ENCODE measurements around the gene ERAP2.
"Not testable (repeated sequence)": the region's sequence is repeated elsewhere in the genome, so short reads cannot be mapped to it uniquely, and the experiment has no call there.

The ERAP2 gene, protein sequence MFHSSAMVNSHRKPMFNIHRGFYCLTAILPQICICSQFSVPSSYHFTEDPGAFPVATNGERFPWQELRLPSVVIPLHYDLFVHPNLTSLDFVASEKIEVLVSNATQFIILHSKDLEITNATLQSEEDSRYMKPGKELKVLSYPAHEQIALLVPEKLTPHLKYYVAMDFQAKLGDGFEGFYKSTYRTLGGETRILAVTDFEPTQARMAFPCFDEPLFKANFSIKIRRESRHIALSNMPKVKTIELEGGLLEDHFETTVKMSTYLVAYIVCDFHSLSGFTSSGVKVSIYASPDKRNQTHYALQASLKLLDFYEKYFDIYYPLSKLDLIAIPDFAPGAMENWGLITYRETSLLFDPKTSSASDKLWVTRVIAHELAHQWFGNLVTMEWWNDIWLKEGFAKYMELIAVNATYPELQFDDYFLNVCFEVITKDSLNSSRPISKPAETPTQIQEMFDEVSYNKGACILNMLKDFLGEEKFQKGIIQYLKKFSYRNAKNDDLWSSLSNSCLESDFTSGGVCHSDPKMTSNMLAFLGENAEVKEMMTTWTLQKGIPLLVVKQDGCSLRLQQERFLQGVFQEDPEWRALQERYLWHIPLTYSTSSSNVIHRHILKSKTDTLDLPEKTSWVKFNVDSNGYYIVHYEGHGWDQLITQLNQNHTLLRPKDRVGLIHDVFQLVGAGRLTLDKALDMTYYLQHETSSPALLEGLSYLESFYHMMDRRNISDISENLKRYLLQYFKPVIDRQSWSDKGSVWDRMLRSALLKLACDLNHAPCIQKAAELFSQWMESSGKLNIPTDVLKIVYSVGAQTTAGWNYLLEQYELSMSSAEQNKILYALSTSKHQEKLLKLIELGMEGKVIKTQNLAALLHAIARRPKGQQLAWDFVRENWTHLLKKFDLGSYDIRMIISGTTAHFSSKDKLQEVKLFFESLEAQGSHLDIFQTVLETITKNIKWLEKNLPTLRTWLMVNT

DNA sequence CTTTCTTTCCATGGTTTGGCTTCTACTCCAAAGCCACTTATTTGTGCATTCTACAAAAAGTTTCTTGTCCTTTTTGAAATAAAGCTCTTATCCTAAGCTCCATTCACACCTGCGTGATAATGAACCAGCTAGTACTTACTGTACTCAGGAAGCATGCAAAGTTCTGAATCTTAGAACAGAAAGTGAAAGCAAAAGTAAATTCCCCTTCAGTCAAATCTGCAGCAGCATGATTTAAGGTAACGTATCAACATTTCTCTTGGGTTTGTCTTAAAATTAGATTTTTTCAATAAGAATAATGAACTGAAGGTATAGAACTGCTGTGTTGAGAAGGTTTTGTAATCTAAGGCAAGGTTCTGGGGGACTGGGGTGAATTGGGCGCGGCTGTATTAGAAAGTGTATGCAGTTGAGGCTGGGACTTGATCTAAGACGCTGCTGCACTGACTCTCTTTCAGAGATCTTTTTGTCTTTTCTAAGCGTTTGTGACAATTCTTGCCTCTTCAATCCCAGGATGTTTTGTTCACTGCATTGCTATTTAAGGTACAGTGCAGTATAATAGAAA lies at the start of gene ERAP2:
Gene ERAP2 (plus strand): TSS at position 209 of the 559 bp plus-strand sequence. CDS start 3,186 bp downstream, outside the sequence.
- peak; percentile 25 for DNase-seq (ENCODE audit: low read depth)

DNA sequence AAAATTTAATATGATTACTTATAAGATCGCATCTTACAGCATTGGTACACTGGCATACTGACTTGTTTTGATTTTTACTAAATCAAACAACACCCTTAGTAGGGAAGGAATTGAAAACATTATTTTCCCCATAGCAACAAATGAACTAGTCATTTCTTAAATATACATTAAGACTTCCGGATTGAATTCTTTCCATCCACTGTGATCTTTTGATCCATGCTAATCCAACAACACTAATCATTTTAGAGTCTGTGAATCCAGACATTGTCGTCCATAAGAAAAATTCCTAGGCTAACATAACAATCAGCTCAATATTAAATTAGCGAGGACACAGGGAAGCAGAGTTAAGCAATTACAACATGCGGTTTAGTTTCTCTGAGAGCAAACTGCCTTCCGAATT lies 47.0 kb upstream of the ERAP2 start:
- DNase-seq (ENCODE audit: low read depth), result no peak

DNA sequence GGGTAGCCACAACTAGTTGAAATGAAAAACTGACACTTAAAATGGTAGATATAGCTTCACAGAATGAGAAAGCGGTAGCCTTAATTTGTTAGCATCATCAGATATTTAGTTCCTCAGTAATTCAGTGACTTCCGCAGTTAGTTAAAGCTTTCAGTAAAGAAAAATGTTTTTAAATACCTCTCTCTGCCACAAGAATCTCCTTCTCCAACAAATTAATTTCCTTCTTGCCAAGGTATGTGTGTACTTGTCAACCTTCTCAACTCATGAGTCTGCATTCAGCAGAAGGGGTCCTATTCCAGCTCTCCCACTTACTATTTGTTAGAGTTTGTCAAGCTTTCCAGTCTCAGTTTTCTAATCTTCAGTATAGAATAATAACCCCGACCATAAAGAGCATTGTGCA lies 42.3 kb upstream of the ERAP2 start:
- DNase-seq (ENCODE audit: low read depth), result no peak

DNA sequence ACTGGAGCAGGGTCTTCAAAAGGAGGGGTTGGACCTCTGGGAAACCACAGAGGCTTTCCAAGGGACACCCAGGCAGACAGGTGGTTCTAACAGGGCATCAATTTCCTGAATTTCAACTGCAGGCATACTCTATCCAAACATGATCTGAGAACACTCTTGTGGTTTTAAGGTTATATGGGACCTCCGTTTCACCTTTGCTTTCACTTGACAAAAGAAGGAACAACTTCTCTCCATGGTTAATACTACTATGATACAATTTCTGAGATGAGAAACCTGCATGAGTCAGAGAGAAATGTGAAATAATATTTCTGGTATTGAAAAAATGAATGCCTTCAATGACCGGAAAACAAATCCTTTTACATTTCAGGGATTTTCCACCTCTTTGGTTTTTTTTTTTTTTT lies 40.5 kb upstream of the ERAP2 start:
- no peak for DNase-seq (ENCODE audit: low read depth)

DNA sequence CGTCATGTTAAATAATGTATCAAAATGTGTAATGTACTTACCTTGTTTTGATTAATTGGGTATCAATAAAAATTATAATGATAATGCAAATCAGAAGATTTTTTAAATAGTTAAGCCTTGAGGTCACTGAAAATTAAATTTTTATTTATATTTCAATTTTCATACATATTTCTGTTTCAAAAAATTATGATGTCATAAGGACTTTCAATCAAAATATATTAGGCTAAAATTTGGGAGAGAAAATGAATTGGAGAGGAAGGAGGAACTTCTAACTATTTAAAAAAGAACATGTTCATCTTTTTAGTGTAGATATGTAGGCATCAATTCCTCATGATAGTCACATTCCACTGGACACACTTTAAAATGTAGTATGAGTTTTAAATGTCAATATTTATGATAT lies 39.5 kb upstream of the ERAP2 start:
- no peak for DNase-seq (ENCODE audit: low read depth)

DNA sequence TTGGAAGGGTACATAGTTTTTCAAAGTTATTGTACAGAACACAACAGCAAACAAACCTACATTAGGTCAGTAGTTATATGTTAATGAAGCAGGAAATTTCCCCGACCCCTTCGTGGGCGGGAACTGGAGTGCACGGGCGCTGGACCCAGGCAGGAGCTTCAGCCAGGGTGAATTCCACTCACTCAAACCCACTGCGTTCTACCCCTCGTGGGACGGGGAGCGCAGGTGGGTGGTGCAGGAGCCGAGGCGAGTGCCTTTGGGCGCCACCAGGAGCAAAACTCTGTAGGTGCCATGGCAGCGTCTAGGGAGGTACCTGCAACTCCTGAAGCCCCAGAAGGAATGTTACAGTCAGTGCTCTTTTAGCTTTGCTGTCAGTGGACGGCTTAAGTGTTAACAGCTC lies 39.0 kb upstream of the ERAP2 start:
- no peak for DNase-seq (ENCODE audit: low read depth)

DNA sequence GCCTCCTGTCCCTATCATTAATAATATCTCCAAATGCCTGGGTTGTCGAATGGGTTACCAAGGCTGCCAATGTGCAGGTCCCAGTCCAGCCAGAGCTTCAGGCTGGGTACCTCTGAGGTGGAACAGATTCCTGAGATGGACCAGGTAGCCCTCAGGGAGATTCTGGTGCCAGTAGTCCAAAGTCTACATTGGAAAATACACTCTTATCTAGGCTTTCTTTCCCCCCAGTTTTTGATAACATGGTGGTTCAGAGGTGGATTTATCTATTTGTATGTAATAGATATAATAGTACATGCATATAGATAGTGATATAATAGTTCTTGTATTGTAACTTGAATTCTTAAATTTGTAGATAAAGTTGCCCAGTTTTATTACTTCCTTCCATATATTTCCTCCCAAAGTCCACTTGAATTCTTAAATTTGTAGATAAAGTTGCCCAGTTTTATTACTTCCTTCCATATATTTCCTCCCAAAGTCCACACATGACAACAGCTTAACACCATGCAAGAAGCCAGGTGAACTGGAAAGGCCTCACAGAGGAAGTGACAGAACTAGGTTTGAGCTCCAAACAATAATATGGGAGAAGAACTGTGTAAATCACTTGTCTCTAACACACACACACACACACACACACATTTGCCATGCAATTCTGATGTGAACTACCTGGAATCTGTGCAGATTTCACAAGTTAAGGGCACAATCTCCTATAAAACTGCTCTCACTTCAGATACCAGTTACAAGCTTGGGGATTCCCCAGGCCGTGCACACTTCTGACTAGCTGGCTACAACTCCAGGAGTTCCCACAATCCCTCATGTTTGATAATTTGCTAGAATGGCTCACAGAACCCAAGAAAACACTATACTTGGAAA lies 37.9 kb upstream of the ERAP2 start:
- no peak for DNase-seq (ENCODE audit: low read depth)

DNA sequence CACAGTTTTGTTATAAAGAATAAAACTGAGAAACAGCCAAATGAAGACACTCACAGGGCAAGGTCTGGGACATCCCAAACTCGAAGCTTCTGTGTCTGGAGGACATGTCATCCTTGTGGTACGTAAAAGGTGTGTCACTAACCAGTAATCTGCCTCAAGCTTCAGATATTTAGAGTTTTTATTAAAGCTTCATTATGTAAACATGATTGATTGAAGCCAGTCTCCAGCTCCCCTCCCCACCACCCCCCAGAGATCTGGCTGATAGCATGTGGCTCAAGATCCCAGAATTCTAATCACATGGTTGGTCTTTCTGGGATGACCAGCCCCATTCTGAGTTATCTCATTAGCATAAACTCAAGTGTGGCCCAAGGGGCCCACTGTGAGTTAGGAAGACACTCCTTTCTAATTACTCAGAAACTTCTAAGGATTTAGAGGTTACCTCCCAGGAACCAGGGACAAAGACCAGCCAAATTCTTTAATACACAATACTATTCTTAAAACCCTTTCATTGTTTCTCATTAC lies 37.2 kb upstream of the ERAP2 start:
- DNase-seq (ENCODE audit: low read depth), result no peak

DNA sequence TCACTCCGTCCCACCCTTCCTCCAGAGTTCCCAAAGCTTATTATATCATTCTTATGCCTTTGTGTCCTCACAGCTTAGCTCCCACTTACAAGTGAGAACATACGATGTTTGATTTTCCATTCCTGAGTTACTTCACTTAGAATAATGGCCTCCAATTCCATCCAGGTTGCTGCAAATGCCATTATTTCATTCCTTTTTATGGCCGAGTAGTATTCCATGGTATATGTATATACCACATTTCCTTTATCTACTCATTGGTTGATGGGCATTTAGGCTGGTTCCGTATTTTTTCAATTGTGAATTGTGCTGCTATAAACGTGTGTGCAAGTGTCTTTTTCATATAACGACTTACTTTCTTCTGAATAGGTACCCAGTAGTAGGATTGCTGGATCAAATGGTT lies 34.4 kb upstream of the ERAP2 start:
- not testable (repeated sequence) for DNase-seq (ENCODE audit: low read depth)

DNA sequence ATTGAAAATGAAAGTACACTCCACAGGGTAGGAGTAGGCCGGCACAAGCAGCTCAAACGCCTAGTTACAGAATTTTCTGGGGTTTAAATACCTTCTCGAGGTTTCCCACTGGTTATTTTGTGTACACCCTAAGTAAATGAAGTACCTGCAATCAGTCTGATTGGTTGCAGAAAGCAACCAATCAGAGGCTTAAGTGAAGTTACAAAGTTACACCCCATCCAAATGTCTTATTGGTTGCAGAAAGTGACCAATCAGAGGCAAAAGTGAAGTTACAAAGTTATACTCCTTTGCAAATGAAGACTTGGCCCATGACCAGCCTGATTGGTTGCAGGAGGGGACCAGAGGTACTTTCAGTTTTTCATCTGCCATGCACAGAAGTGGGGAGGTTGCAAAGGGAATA lies 33.2 kb upstream of the ERAP2 start:
- DNase-seq (ENCODE audit: low read depth), result no peak

DNA sequence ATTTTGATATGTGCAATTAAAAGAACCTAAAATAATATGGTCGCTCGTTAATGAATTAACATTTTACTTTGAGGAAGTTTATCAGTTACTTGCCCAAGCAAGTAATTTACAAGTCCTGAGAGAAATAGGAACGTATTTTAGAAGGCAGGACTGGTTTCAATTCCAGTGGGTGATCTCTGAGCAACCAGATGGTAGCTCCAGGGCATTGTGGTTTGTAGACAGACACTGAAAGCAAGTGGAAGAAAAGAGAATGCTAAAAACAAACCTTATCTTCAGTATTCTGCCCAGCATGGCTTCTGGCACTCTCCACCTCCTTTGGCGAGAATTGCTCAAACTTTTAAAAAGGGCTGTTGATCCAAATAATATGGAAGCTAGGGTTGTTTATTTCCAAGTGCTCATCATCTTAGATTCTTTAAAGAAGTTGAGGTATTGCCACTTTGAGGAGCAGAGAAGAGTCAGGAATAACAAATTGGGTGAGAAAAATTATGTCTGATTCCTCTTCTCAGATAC lies 31.8 kb upstream of the ERAP2 start:
- no peak for DNase-seq (ENCODE audit: low read depth)

DNA sequence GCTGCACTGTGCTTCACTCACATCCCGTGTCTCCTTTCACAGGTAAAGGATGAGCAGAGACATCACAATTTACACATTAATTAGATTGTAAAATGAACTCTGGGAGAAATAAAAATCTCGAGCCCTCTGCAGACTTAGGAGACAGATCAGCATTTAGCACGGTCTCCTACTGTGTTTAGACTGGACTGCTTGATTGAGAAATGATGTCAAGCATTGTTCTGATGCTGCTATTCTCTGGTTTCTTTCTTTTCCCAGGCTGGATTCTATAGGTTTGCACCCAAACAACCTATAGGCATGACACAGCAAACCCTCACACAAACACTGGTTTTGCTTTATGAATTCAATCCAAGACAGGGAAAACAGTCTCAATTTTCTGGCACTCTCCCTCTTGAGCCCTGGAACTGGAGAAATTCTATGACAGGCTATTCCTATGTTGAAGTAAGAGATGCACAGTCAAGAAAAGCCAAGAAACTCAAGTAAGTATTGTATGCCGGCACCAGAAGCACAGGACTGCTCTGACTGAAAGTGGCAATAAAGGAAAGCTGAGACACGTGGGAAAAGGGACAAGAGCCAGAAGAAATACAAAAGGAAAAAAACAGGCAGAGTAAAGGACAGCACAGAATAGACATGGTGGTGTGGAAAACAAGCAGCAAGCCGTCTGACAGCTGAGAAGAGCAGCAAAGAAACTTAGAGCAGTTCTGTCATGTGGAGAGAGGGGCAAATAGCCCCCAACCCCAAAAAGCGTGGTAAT lies 24.8 kb upstream of the ERAP2 start:
- peak; percentile 25 for DNase-seq (ENCODE audit: low read depth)

DNA sequence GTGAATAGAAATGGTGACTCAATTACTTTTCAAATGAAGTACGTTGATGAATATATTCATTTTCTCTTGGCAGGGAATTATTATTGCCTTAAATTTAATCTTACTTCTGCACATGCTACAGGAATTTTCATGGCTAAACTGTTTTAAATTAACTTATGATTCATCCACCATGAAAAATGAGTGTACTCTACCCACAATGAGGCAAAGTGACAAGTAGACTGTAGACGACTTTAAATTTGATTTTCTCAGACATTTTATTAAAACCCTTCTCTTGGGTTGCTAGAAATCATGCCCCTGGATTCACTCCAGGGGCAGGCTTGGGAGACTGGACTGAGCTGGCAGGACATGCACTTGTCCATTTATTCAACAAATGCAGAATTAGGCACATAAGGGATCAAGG lies 23.5 kb upstream of the ERAP2 start:
- peak; percentile 64 for DNase-seq (ENCODE audit: low read depth)

DNA sequence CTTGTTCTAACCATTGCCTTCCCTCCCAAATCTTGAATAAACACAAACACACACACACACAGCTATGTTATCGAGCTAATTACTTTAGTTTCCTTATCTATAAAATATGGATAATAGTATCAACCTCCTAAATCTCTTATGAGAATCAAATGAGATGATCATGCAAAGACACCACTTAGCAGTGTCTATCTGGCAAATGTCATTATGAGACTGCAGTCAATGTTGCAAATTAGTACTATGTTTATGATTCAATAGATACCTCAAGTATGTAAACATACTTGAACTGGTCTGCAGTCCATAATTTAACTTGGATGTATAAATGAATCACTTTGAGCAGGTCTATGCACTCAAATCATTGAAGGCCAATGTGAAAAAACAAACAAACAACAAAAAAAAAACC lies 22.2 kb upstream of the ERAP2 start:
- DNase-seq (ENCODE audit: low read depth), result no peak

DNA sequence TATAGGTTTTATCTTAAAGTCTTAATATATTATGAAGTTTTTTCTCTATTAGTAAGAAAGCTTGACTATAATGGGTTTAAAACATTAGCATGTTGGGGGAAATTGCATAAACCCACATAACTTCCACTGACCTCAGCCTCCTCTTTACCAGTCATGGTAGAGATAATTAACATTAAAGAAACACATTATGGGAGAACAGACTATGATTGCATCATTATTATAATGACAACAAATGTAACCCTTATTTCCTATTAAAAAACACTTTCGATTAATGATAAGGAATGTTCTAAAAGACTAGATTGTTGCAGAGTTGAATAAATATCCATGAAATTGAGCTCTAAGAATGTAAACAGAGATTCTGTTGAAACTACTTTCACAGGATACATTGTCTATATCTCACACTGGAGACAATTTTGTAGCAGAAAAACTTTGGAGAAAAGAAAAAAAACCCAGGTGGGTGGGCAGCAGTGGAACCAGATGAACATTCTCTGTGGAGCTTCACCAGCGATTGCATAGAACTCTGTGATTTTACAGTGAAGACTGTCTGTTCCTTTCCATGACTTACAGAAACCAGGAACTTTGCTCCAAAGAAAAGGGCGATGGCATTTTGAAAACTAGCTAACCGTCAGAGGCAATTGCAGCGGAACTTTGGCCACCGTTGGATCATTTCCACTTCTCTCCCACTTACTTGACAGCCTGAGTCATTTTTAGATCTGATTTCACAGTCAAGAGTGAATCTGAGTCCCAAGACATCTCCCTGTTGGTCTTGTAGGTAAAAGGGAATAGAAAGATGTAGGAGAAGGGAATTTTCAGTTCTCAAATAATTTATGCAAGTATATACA lies 21.0 kb upstream of the ERAP2 start:
- DNase-seq (ENCODE audit: low read depth), result peak; percentile 89

DNA sequence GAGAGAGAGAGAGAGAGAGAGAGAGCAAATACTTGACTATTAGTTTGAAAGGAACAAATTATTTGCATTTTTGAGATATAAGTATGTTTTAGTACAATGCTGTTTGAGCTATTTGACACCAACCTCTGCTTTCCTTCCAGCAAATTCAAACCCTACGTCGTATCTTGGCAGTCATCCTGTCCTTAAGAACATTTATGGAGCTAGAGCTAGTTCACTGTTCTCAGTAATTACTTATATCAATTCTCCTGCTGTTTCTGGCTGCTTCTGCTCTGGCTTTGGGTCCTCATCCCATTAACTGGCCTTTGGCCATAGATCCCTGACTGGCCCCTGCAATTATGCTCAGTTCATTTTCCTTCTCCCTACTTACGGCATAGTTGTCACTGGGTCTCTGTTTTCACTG lies 19.9 kb upstream of the ERAP2 start:
- no peak for DNase-seq (ENCODE audit: low read depth)

DNA sequence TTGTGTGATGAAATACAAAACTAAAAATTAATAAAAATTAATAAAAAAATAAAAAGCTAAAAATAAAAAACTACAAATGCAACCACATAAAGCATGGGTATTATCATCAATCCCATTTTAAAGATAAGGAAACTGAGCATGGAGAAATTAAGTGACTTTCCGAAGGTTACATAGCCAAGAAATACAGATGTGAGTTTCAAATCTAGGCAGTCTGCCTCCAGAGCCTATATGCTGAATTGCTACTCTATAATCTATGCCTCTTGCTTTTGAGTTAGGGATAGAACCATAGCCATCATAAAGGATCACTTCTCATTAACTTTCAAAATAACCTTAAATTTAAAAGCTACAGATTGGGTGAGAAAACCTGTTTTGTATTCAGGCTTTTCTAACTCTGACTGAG lies 18.8 kb upstream of the ERAP2 start:
- DNase-seq (ENCODE audit: low read depth), result no peak

DNA sequence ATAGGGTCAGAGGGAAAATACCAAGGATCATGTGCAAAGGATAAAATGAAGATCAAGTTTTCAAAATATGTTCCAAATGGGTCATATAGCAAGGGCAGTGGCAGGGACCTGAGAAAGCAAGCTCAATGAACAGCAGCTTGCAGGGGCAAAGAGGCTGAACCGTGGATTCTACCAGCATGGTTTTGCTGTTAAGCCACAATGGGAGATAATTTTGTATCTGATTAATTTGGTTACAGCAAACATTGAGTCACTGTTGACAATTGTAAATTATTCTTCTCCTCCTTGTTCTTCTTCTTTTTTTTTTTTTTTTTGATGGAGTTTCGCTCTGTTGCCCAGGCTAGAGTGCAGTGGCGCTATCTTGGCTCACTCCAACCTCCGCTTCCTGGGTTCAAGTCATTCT lies 18.4 kb upstream of the ERAP2 start:
- no peak for DNase-seq (ENCODE audit: low read depth)

DNA sequence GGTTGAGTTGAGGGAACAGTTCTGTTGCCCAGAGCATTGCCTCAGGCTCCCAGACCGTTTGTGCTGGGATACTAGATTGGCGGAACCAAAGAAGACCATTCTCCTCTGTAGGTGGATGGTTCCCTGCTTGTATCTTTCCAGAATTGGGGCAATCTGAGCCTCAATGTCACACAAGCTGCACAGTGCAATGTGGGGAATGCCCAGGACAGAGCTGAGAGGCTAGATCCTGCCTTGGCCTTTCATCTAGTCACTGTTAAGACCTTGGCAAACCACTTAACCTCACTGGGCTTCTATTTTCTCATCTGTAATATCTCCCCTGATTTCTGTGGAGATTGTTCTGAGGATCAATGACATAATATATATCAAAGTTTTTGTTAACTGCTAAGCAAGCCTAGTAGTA lies 16.9 kb upstream of the ERAP2 start:
- DNase-seq (ENCODE audit: low read depth), result no peak

DNA sequence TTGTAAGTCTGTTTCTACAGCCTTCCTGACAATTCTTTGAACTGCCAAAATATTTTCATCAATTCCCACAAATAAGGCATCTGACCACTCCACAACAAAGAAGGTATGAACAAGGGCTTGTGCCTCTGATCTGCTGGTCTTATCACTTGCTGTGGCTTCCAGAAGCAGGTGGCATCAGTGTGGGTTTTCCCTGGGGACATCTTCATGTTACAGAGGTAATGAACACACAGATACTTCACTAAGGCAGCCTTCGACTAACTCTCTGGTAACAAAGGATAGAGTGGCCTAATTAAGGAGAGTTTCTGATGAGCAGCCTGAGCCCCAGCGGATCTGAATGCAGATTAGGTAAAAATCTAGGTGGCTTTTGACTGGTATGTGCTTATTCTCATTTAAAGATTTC lies 15.2 kb upstream of the ERAP2 start:
- DNase-seq (ENCODE audit: low read depth), result no peak

All from stromal cell of bone marrow (primary cell).